Body of pancreas (tissue), 4 donors: Measurements from ENCODE around the gene RTL10.

Experiments used
- POLR2A ChIP-seq, 3 donors: fragments of 450-650 bp; IDR thresholded peaks; one replicate each; pipeline ENCODE4 v1.6.1; 2016; ENCODE audit warnings: antibody characterized with exemption in 3 of 3, mild to moderate bottlenecking in 2 of 3
- TF ChIP-seq, protein P1 (sequence below), 7 experiments: fragments of 450-650 bp in 4 of 7; fragments of 200-600 bp in 3 of 7; sonication (generic) in 3 of 7; IDR thresholded peaks; one replicate each; pipeline ENCODE4 v1.5.1; 2016 to 2019; ENCODE audit warnings: antibody characterized with exemption in 7 of 7

GRCh38 chr22:19807914-19808872 is 46.5 kb downstream of the RTL10 start:
- no peak for TF ChIP-seq POLR2A (IDR thresholded peaks at IDR 0.05)
- TF ChIP-seq, protein P1, sequence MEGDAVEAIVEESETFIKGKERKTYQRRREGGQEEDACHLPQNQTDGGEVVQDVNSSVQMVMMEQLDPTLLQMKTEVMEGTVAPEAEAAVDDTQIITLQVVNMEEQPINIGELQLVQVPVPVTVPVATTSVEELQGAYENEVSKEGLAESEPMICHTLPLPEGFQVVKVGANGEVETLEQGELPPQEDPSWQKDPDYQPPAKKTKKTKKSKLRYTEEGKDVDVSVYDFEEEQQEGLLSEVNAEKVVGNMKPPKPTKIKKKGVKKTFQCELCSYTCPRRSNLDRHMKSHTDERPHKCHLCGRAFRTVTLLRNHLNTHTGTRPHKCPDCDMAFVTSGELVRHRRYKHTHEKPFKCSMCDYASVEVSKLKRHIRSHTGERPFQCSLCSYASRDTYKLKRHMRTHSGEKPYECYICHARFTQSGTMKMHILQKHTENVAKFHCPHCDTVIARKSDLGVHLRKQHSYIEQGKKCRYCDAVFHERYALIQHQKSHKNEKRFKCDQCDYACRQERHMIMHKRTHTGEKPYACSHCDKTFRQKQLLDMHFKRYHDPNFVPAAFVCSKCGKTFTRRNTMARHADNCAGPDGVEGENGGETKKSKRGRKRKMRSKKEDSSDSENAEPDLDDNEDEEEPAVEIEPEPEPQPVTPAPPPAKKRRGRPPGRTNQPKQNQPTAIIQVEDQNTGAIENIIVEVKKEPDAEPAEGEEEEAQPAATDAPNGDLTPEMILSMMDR (IDR thresholded peaks at IDR 0.05): no peak
